Retina (tissue), 1 donor: Measurements from ENCODE around the gene HDAC10.
"Not testable (repeated sequence)": the region's sequence is repeated elsewhere in the genome, so short reads cannot be mapped to it uniquely, and the experiment has no call there.

Source experiments
- DNase-seq: peaks from one replicate; pipeline ENCODE4 v3.0.0-alpha.2; 2016

The HDAC10 gene

GRCh38 chr22:50213263-50213662 lies 37.8 kb downstream of the HDAC10 start:
- DNase-seq, result no peak

GRCh38 chr22:50211147-50211546 lies 39.9 kb downstream of the HDAC10 start:
- DNase-seq, result no peak

DNA sequence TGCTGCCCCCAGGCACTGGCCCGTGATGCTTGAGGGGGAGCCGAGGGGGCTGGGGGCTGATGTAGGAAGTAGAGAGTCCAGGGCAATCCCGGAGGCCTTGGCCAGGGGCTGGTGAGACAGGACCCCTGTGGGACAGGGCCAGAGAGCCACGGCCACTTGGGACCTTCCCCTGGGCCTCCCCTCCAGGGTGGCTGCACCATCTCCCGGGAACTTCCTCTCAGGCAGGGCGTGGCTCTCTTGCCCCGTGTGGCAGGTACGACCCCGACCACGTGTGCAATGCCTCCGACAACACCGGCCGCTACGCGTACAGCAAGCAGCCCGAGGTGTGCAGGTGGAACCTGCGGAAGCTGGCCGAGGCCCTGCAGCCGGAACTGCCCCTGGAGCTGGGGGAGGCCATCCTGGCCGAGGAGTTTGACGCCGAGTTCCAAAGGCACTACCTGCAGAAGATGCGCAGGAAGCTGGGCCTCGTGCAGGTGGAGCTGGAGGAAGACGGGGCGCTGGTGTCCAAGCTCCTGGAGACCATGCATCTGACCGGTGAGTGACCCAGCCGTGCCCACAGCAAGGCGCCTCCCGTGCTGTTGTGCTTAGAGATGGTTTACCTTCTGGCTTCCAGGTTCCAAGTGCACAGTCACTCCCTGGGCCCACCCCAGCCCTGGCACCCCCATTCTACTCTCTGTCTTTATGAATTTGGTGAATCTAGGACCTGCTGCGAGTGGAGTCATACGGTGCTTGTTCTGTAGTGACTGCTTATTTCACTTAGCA lies 40.5 kb downstream of the HDAC10 start:
- DNase-seq, result no peak

- peak; percentile 65 for DNase-seq
Measured at GRCh38 chr22:50209893-50210292, 41.2 kb downstream of the HDAC10 start.

DNA sequence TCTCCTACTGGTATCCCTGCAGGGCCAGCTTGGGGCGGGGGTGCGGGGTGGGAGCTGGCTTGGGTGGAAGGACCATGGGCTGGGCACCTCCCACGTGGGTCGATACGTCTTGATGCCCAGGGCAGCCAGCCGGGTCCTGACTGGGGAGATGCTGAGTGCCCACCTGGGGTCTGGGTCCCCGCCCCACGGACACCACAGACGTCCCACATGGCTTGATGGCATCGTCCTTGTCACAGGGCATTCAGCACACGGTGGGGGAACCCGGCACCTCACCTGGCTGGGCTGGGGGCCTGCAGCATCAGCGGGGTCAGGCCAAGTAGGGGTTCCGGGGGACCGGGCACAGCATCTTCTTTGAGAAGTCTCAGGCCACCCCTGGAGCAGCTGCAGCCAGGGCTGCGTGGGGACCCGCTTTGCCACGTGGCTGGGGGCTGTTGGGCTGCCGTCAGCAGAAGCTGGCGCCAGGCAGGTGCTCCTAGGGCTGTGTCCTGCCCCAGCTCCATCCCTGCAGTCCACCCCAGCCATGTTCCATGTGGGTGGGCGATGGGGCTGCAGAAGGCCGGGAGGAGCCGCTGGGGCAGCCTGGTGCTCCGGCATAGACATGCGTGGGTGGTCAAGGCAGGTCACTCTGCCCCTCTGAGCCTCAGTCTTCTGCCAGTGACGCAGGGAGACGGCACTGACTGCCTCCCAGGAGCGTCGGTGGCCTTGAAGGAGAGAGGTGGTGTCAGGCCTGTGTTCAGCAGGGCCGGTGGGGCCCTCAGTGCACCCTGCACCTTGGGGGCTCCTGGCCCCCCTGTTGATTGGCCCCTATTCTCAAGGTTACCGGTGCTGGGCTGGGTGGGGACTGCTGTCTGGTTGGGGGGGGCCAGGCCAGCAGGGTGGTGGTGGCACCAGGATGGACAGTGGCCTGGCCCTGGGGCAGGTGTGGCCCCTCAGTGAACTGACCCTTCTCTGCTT lies 41.8 kb downstream of the HDAC10 start:
- DNase-seq, result no peak

GRCh38 chr22:50208430-50208938 lies 42.6 kb downstream of the HDAC10 start:
- no peak for DNase-seq

DNA sequence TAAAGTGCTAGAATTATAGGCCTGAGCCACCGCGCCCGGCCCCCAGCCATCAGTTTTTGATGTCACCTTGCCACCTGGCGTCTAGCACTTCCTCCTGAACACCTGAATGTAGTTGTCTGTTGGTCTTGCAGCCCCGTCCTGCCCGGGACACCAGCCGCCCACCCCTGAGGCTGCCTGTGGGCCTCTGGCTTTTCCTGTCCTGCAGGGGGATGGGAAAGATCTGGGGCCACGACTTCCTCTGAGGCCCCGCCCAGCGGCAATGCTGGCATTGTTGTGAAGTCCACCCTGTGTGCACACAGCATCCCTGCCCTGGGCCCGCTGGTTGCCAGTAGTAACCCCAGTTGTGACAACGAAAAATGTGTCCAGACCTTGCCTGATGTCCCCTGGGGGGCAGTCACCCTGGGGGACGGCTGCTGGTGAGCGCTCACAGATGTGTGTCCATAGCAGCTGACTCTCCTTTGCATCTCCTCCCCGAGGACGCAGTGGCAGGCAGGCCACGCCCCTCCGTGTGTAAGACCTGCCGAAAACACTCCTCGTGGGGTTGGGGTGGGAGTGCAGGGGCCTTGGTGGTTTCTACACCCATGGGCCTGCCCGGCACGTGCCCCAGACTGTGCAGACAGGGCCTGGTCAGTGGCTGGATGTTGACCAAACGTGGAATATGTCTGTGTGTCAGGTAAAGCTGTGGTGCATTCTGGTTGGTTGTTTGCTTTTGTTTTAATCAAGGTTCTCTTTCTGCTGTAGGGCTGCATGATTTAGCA lies 43.5 kb downstream of the HDAC10 start:
- DNase-seq, result no peak

DNA sequence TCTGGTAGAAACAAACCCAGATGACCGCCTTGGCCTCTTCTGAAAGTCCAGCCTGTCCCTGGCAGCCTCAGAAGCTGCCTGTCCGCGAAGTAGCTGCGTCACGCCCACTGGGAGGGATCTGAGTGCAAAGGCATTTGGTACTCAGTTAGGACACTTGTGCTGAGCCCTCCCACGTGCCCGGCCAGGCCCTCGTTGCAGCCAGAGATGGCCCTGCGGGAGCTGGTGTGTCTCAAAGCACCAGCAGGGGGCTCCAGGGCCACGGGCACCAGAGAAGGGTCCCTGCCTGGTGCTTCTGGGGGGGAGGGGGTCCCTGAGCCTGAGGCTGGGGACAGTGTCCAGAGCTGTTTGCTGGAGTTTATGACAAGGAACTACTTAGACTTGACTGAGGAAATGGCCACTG lies 44.5 kb downstream of the HDAC10 start:
- DNase-seq, result no peak

DNA sequence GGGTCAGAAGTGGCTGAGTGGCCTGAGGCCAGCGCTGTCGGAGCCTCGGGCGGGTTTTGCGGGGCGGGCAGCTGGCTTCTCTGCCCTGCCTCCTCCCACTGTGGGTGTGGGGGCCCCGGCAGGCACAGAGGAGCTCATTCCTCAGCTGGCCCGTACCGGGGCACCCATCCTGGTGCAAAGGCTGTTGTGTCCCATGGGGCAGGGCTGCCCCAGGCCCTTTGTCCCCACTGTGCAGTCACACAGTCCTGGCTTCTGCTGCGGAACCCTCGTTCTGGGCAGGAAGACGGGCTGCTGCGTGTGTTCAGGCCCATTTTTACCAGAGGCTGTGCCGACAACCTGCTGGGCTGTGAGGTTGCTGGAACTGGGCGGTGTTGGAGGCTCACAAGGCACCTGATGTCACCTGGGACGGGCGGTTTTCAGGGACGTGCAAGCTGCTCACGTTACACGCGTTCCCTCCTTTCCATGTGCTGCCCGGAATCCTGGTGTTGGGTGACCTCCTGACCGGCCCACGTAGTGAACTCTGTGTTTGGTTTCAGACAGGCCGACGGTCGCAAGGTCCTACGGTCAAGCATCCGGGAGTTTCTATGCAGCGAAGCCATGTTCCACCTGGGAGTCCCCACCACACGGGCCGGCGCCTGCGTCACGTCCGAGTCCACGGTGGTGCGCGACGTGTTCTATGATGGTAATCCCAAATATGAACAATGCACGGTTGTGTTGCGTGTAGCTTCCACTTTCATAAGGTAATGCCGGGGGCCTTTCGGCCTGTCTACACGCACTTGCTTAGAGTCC lies 45.1 kb downstream of the HDAC10 start:
- DNase-seq, result no peak

- DNase-seq, result not testable (repeated sequence)
Measured at GRCh38 chr22:50204998-50205397, 46.1 kb downstream of the HDAC10 start.

DNA sequence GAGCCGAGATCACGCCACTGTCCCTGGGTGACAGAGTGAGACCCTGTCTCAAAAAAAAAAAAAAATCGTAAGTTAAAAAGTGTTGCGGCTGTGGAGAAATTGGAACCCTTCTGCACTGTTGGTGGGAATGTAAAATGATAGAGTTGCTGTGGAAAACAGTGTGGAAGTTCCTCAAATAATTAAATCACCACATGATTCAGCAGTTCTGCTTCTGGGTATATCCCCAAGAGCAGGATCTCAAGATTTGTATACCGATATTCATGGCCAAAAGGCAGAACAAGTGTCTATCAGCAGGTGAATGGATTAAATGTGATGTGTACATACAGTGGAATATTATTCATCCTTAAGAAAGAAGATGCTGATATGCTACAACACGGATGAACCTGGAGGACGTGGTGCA lies 46.5 kb downstream of the HDAC10 start:
- no peak for DNase-seq

DNA sequence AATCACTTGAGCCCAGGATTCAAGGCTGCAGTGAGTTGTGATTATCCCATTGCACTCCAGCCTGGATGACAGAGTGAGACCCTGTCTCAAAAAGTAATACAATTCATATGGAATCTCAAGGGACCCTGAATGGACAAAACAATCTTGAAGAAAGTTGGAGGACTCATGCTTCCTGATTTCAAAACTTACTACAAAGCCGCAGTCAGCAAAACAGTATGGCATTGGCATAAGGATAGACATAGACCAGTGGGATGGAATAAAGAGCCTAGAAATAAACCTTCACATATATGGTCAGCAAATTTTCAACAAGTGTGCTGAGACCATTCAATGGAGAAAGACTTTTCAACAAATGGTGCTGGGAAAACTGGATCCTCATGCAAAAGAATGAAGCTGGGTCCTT lies 47.8 kb downstream of the HDAC10 start:
- no peak for DNase-seq

GRCh38 chr22:50202130-50202666 lies 48.9 kb downstream of the HDAC10 start:
- DNase-seq, result no peak

- DNase-seq, result no peak
Measured at GRCh38 chr22:50201191-50202129, 49.6 kb downstream of the HDAC10 start.

- peak; percentile 91 for DNase-seq
Measured at GRCh38 chr22:50200461-50201190, 50.4 kb downstream of the HDAC10 start, which contains the start of gene SELENOO. TSS of gene SELENOO (plus strand) at chr22:50201011. CDS start at chr22:50201037, 26 bp downstream.

DNA sequence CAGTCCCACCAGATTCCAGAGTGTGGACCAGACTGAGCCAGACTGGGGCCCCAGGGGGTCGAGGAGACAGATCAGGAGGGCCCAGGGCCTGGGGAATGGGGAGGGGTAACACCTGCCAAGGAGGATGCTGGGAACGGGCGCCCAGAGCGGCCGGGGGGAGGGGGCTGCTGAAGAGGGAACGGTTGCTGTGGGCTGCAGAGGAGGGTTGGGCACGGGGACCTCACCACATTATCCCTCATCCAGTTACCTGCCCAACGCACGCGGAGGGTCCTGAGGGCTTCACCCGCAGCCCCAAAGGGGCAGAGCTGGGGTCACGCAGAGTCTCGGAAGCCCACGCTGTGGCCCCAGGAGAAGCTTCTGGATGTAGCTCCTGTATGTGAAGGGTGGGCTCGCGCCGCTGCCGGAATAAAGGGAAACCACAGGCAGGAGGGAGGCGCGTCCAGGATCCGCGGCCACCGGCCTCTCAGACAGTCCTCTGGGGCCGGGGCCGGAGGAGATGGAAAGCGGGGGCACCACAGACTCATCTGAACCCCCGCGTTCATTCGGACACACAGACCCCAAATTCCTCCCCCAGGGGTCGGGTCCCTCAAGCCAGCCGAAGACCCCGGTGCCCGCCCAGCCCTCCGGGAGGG lies 51.1 kb downstream of the HDAC10 start:
- peak; percentile 75 for DNase-seq

DNA sequence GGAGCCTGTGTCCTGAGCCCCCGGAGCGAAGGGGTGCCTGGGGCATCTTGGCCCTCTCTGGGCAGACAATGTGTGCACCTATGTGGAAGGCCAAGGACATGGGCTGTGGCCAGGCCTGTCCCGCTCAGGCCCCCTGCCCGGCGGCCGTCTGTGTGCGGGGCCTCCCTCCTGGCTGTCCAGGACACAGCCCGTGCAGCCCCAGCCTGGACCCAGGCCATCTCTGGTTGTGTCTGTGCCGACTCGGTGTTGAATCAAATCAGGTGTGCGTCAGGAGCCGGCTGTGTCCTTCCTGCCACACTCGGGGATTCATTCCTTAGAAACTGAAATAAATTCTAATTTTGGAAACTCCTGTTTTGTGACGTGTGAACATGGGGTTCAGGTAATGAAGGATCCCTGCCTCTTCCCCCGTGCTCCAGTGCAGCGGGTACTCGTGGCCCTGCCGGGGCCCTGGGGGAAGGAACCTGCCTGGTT lies 51.8 kb downstream of the HDAC10 start:
- DNase-seq, result no peak

GRCh38 chr22:50198624-50199017 lies 52.4 kb downstream of the HDAC10 start:
- DNase-seq, result no peak
